ENCODE measurements around the gene BIN1. TPM values are rescaled to one million over a fixed set of nuclear protein-coding genes. Genes with fewer than 3 reads are reported as not detected.

Gene BIN1
- total RNA-seq, 6 experiments from 2014 or later, result 22.6 to 26.1 (median 23.5) TPM

- Mint-ChIP-seq H3K27me3 (ENCODE audit: insufficient read depth) (no peaks in the 10 kb centered on the region; the same call in 1 of the 2 replicates), H3K9me3 (no peaks in the 10 kb centered on the region), H3K4me3 (no peak overlapping the region), H3K27ac (no peak overlapping the region), H3K4me1 (ENCODE audit: low read depth) (peaks cover 19% of the 10 kb centered on the region), H3K36me3 (ENCODE audit: low read depth) (no peaks in the 10 kb centered on the region)
- no peak for TF ChIP-seq CTCF (IDR thresholded peaks at IDR 0.05)
- no peak for DNase-seq
Measured at GRCh38 chr2:127096280-127096679, 10.7 kb downstream of the BIN1 start.

- Mint-ChIP-seq H3K27me3 (ENCODE audit: insufficient read depth) (no peaks in the 10 kb centered on the region; the same call in 1 of the 2 replicates), H3K9me3 (no peaks in the 10 kb centered on the region), H3K4me1 (ENCODE audit: low read depth) (peaks cover 14% of the 10 kb centered on the region), H3K27ac (no peak overlapping the region), H3K4me3 (no peak overlapping the region), H3K36me3 (ENCODE audit: low read depth) (no peaks in the 10 kb centered on the region)
- no peak for DNase-seq
- no peak for TF ChIP-seq CTCF (IDR thresholded peaks at IDR 0.05)
Measured at GRCh38 chr2:127095784-127096183, 11.2 kb downstream of the BIN1 start.

GRCh38 chr2:127095367-127095641, 11.7 kb downstream of the BIN1 start:
- Mint-ChIP-seq H3K36me3 (ENCODE audit: low read depth) (no peaks in the 10 kb centered on the region), H3K27ac (no peak overlapping the region), H3K27me3 (ENCODE audit: insufficient read depth) (no peaks in the 10 kb centered on the region; the same call in 1 of the 2 replicates), H3K4me3 (no peak overlapping the region), H3K9me3 (no peaks in the 10 kb centered on the region), H3K4me1 (ENCODE audit: low read depth) (peaks cover 10% of the 10 kb centered on the region)
- no peak for DNase-seq
- TF ChIP-seq CTCF (IDR thresholded peaks at IDR 0.05), result no peak

- no peaks in the 10 kb centered on the region for H3K9me3 Mint-ChIP-seq
- H3K27me3 Mint-ChIP-seq (ENCODE audit: insufficient read depth), result no peaks in the 10 kb centered on the region; the same call in 1 of the 2 replicates
- H3K36me3 Mint-ChIP-seq (ENCODE audit: low read depth), result no peaks in the 10 kb centered on the region
- TF ChIP-seq CTCF (IDR thresholded peaks at IDR 0.05), result no peak
- no peak for DNase-seq
- H3K27ac Mint-ChIP-seq, result no peak overlapping the region
- peaks cover 10% of the 10 kb centered on the region for H3K4me1 Mint-ChIP-seq (ENCODE audit: low read depth)
- H3K4me3 Mint-ChIP-seq, result no peak overlapping the region
Measured at GRCh38 chr2:127094509-127095366, 12.2 kb downstream of the BIN1 start.

GRCh38 chr2:127093648-127094210, 13.2 kb downstream of the BIN1 start:
- Mint-ChIP-seq H3K9me3 (no peaks in the 10 kb centered on the region), H3K27ac (no peak overlapping the region), H3K27me3 (ENCODE audit: insufficient read depth) (peaks cover 2% of the 10 kb centered on the region), H3K36me3 (ENCODE audit: low read depth) (no peaks in the 10 kb centered on the region), H3K4me1 (ENCODE audit: low read depth) (peaks cover 10% of the 10 kb centered on the region), H3K4me3 (no peak overlapping the region)
- DNase-seq, result no peak
- no peak for TF ChIP-seq CTCF (IDR thresholded peaks at IDR 0.05)

Measured in HFFc6 (cell line).